Neuronal stem cell (in vitro differentiated cells): ENCODE results near the gene GPR32.
"Not testable (repeated sequence)": the region's sequence is repeated elsewhere in the genome, so short reads cannot be mapped to it uniquely, and the experiment has no call there.

Experiments used
- DNase-seq: peaks from one replicate; pipeline ENCODE4 v3.0.0-alpha.2; 2013; ENCODE audit warnings: low spot score
- H2AFZ ChIP-seq: one replicate; pipeline ENCODE4 v1.6.1; 2013; ENCODE audit warnings: mild to moderate bottlenecking, low read length, inconsistent platforms
- H2AK5ac ChIP-seq: 2 replicates; pipeline ENCODE4 v1.6.1; 2013; ENCODE audit warnings: low read depth, mild to moderate bottlenecking, inconsistent platforms, low read length, moderate library complexity, mixed read lengths
- H2BK120ac ChIP-seq: 2 replicates; pipeline ENCODE4 v1.6.1; 2013; ENCODE audit warnings: low read depth, mild to moderate bottlenecking, inconsistent platforms, low read length, moderate library complexity, mixed read lengths
- H2BK12ac ChIP-seq: one replicate; pipeline ENCODE4 v1.6.1; 2013; ENCODE audit warnings: low read length, inconsistent platforms
- H2BK15ac ChIP-seq: 2 replicates; pipeline ENCODE4 v1.6.1; 2013; ENCODE audit warnings: mild to moderate bottlenecking, low read length, inconsistent platforms, mixed read lengths
- H2BK5ac ChIP-seq: one replicate; pipeline ENCODE4 v1.6.1; 2013; ENCODE audit warnings: inconsistent platforms, mild to moderate bottlenecking, low read length, moderate library complexity
- H3K14ac ChIP-seq: one replicate; pipeline ENCODE4 v1.6.1; 2013; ENCODE audit warnings: low read length, inconsistent platforms
- H3K18ac ChIP-seq: 2 replicates; pipeline ENCODE4 v1.6.1; 2013; ENCODE audit warnings: low read length, inconsistent platforms
- H3K23ac ChIP-seq: 2 replicates; pipeline ENCODE4 v1.6.1; 2013; ENCODE audit warnings: low read depth, mild to moderate bottlenecking, mixed read lengths, low read length, inconsistent platforms; ENCODE audit not compliant: poor library complexity
- H3K27ac ChIP-seq: replicated peaks from 3 replicates; pipeline ENCODE4 v1.5.1; 2013; ENCODE audit warnings: low read length, inconsistent platforms
- H3K27me3 ChIP-seq, 3 experiments: 2 replicates each; pipeline ENCODE4 v1.6.1; 2013; ENCODE audit warnings: low read length in 3 of 3, mild to moderate bottlenecking in 2 of 3, inconsistent platforms in 1 of 3, low read depth in 1 of 3, mixed read lengths in 1 of 3, moderate library complexity in 1 of 3; ENCODE audit not compliant: control insufficient read depth in 3 of 3, insufficient read depth in 3 of 3
- H3K36me3 ChIP-seq, 2 donors: replicated peaks in 1 of 2; 2 replicates each; pipeline ENCODE4 v1.6.1; 2013; ENCODE audit warnings: low read length in 2 of 2; ENCODE audit not compliant: control insufficient read depth in 2 of 2, insufficient read depth in 2 of 2
- H3K4ac ChIP-seq: 2 replicates; pipeline ENCODE4 v1.6.1; 2013; ENCODE audit warnings: inconsistent platforms, mild to moderate bottlenecking, low read length, moderate library complexity
- H3K4me1 ChIP-seq, 2 donors: 1 replicate in 1 of 2; 2 replicates in 1 of 2; pipeline ENCODE4 v1.6.1; 2013; ENCODE audit warnings: low read length in 2 of 2, low read depth in 1 of 2; ENCODE audit not compliant: control insufficient read depth in 2 of 2, insufficient read depth in 1 of 2
- H3K4me2 ChIP-seq: one replicate; pipeline ENCODE4 v1.6.1; 2013; ENCODE audit warnings: mild to moderate bottlenecking, low read length, inconsistent platforms; ENCODE audit not compliant: insufficient read depth, poor library complexity, severe bottlenecking
- H3K4me3 ChIP-seq, 2 donors: 2 replicates each; pipeline ENCODE4 v1.5.1; 2013; ENCODE audit warnings: low read length in 2 of 2, mild to moderate bottlenecking in 2 of 2, inconsistent platforms in 1 of 2, moderate library complexity in 1 of 2
- H3K79me1 ChIP-seq: one replicate; pipeline ENCODE4 v1.6.1; 2013; ENCODE audit warnings: low read depth, mild to moderate bottlenecking, inconsistent platforms, low read length, moderate library complexity
- H3K9ac ChIP-seq: one replicate; pipeline ENCODE4 v1.6.1; 2013; ENCODE audit warnings: mild to moderate bottlenecking, low read depth, low read length, inconsistent platforms; ENCODE audit not compliant: poor library complexity
- H3K9me3 ChIP-seq, 2 donors: replicated peaks in 1 of 2; 2 replicates each; pipeline versions ENCODE3 to v1.6.1; 2013; ENCODE audit warnings: low read length in 2 of 2, mild to moderate bottlenecking in 2 of 2, inconsistent platforms in 1 of 2, low read depth in 1 of 2, mixed read lengths in 1 of 2, moderate library complexity in 1 of 2; ENCODE audit not compliant: control insufficient read depth in 2 of 2, insufficient read depth in 1 of 2
- H4K8ac ChIP-seq: one replicate; pipeline ENCODE4 v1.6.1; 2013; ENCODE audit warnings: low read depth, mild to moderate bottlenecking, inconsistent platforms, low read length, moderate library complexity
- H4K91ac ChIP-seq: one replicate; pipeline ENCODE4 v1.6.1; 2013; ENCODE audit warnings: low read length, low read depth, mild to moderate bottlenecking, inconsistent platforms; ENCODE audit not compliant: poor library complexity
- WGBS, 2 donors: extraction: QIAGEN DNeasy Blood & Tissue Kit; methylation state at CpG; one replicate each; pipeline ENCODE4 v1.1.7; 2013; ENCODE audit warnings: missing lambda C conversion rate in 2 of 2, mixed read lengths in 1 of 2; ENCODE audit not compliant: insufficient read length in 2 of 2, insufficient replicate concordance in 1 of 2; ENCODE audit errors: extremely low coverage in 2 of 2; 5-methylcytosine and 5-hydroxymethylcytosine counted together

Gene GPR32

GRCh38 chr19:50745221-50745620 lies 25.0 kb upstream of the GPR32 start:
- Histone ChIP-seq H3K27me3 (peaks cover 0 to 3% (median 2%) of the 10 kb centered on the region in 3 experiments), H2AK5ac (no peak overlapping the region), H3K79me1 (no peaks in the 10 kb centered on the region), H3K9ac (no peak overlapping the region), H3K4ac (no peak overlapping the region), H3K14ac (no peak overlapping the region), H2BK15ac (no peak overlapping the region), H3K27ac (no peak overlapping the region), H3K36me3 (no peaks in the 10 kb centered on the region), H3K4me1 (no peaks in the 10 kb centered on the region), H2BK5ac (no peak overlapping the region), H3K4me3 (no peak overlapping the region), H2BK12ac (no peak overlapping the region), H3K18ac (no peak overlapping the region), H4K91ac (no peak overlapping the region), H4K8ac (no peak overlapping the region), H2BK120ac (no peak overlapping the region), H2AFZ (no peak overlapping the region), H3K23ac (no peak overlapping the region), H3K9me3 (no peaks in the 10 kb centered on the region), H3K4me2 (no peak overlapping the region)
- no peak for DNase-seq
- WGBS, 2 donors, result no CpG with 5 or more reads among the region's 10 CpGs

- H2BK120ac ChIP-seq, H2BK12ac ChIP-seq, H2AFZ ChIP-seq, H2BK15ac ChIP-seq, H3K27ac ChIP-seq, H4K8ac ChIP-seq, H3K36me3 ChIP-seq, H3K4me1 ChIP-seq, H3K9ac ChIP-seq, H3K79me1 ChIP-seq, H3K4ac ChIP-seq, H3K27me3 ChIP-seq, H3K4me3 ChIP-seq, H3K14ac ChIP-seq, H2AK5ac ChIP-seq, H3K23ac ChIP-seq, H4K91ac ChIP-seq, H2BK5ac ChIP-seq, H3K9me3 ChIP-seq, H3K4me2 ChIP-seq, DNase-seq, H3K18ac ChIP-seq: not testable (repeated sequence)
- no CpG with 5 or more reads among the region's 14 CpGs for WGBS, 2 donors
Measured at GRCh38 chr19:50747141-50747540, 23.1 kb upstream of the GPR32 start.

- Histone ChIP-seq H3K4me3 (no peak overlapping the region), H3K27me3 (peaks cover 0 to 10% (median 0%) of the 10 kb centered on the region in 3 experiments), H3K36me3 (no peaks in the 10 kb centered on the region), H2BK12ac (no peak overlapping the region), H4K8ac (no peak overlapping the region), H4K91ac (no peak overlapping the region), H3K9me3 (no peaks in the 10 kb centered on the region), H2AK5ac (no peak overlapping the region), H3K4me2 (no peak overlapping the region), H2AFZ (no peak overlapping the region), H3K23ac (no peak overlapping the region), H3K9ac (no peak overlapping the region), H3K4ac (no peak overlapping the region), H3K18ac (no peak overlapping the region), H3K4me1 (no peaks in the 10 kb centered on the region), H3K14ac (no peak overlapping the region), H3K27ac (no peak overlapping the region), H2BK120ac (no peak overlapping the region), H3K79me1 (no peaks in the 10 kb centered on the region), H2BK15ac (no peak overlapping the region), H2BK5ac (no peak overlapping the region)
- no CpG with 5 or more reads among the region's 6 CpGs for WGBS, 2 donors
- no peak for DNase-seq
Measured at GRCh38 chr19:50749490-50749889, 20.8 kb upstream of the GPR32 start.

GRCh38 chr19:50750010-50750409 lies 20.3 kb upstream of the GPR32 start:
- no CpG with 5 or more reads among the region's 15 CpGs for WGBS, 2 donors
- no peak overlapping the region for H3K23ac ChIP-seq
- H3K18ac ChIP-seq, result no peak overlapping the region
- H3K4me1 ChIP-seq, result no peaks in the 10 kb centered on the region
- no peak overlapping the region for H2BK12ac ChIP-seq
- no peak overlapping the region for H2BK15ac ChIP-seq
- no peaks in the 10 kb centered on the region for H3K9me3 ChIP-seq
- H4K91ac ChIP-seq, result no peak overlapping the region
- no peak overlapping the region for H3K14ac ChIP-seq
- no peaks in the 10 kb centered on the region for H3K36me3 ChIP-seq
- H2AK5ac ChIP-seq, result no peak overlapping the region
- no peak overlapping the region for H3K9ac ChIP-seq
- no peak for DNase-seq
- no peak overlapping the region for H2BK120ac ChIP-seq
- H2AFZ ChIP-seq, result no peak overlapping the region
- H2BK5ac ChIP-seq, result no peak overlapping the region
- H3K27ac ChIP-seq, result no peak overlapping the region
- H4K8ac ChIP-seq, result no peak overlapping the region
- H3K79me1 ChIP-seq, result no peaks in the 10 kb centered on the region
- H3K4me2 ChIP-seq, result no peak overlapping the region
- no peak overlapping the region for H3K4me3 ChIP-seq
- no peak overlapping the region for H3K4ac ChIP-seq
- H3K27me3 ChIP-seq, result peaks cover 0 to 11% (median 0%) of the 10 kb centered on the region in 3 experiments
